Activated CD8-positive, alpha-beta memory T cell treated with anti-CD3 and anti-CD28 coated beads, Interleukin-2, amount 50 U/mL, for 24 hours (primary cell): Measurements from ENCODE around the gene KAZN.

Experiments used
- DNase-seq: peaks from one replicate; pipeline ENCODE4 v3.0.0-alpha.2; 2020; ENCODE audit errors: extremely low read depth

Gene KAZN

DNA sequence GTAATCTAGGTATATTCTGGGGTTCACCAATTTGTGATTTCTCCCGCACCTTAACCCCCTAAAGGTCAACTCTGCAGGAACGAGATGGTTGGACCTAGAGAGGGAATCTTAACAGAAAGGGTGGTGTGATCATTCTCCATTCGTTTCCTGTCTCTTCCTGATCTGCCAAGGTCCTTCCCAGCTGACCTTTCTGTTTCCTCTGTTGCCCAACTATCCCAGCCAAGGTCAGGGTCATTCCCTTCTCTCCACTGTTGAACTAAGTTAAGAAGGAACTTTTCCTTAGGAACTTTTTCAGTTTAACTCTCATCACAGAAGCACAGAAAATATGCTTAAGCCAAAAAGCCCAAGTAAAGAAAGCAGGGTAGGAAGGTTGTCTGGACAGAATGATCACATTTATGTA lies 49.3 kb downstream of the KAZN start:
- no peak for DNase-seq

- no peak for DNase-seq
Observed at GRCh38 chr1:14648391-14648790, 49.9 kb downstream of the KAZN start.

GRCh38 chr1:14648896-14649855 lies 50.7 kb downstream of the KAZN start:
- DNase-seq: no peak

DNA sequence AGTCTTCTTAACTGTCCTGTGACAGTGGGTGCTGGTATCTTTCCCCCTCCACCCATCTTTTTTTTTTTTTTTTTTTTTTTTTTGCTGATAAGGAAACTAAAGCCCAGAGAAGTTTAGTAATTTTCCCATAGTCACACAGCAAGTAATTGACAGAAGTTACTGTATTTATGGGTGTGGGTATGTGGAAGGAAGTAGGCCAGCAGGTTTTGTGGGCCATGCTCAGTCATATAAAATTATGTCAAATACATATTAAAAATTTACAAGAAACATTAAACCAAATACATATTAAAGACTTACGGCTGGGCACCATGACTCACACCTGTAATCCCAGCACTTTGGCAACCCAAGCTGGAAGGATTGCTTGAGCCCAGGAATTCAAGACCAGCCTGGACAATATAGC lies 51.5 kb downstream of the KAZN start:
- no peak for DNase-seq

- DNase-seq: no peak
Observed at GRCh38 chr1:14650951-14651350, 52.5 kb downstream of the KAZN start.

GRCh38 chr1:14652840-14653239 lies 54.4 kb downstream of the KAZN start:
- no peak for DNase-seq

- no peak for DNase-seq
Observed at GRCh38 chr1:14653461-14653960, 55.0 kb downstream of the KAZN start.

- no peak for DNase-seq
Observed at GRCh38 chr1:14654554-14654953, 56.1 kb downstream of the KAZN start.

GRCh38 chr1:14655385-14655784 lies 56.9 kb downstream of the KAZN start:
- DNase-seq: no peak

DNA sequence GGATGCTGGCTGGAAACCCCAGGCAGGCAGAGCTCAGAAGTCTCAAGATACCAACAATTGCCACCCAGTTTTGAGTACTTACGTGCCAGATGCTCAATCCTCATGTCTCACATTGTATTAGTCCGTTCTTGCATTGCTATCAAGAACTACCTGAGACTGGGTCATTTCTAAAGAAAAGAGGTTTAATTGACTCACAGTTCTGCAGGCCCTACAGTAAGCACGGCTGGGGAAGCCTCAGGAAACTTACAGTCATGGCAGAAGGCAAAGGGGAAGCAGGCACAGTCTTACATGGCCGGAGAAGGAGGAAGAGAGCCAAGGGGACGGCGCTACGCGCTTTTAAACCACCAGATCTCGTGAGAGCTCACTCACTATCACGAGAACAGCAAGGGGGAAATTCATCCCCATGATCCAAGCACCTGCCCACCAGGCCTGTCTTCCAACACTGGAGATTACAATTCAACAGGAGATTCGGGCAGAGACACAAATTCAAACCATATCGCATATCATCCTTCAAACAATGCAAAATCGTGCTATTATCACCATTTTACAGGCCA lies 58.0 kb downstream of the KAZN start:
- DNase-seq: no peak

DNA sequence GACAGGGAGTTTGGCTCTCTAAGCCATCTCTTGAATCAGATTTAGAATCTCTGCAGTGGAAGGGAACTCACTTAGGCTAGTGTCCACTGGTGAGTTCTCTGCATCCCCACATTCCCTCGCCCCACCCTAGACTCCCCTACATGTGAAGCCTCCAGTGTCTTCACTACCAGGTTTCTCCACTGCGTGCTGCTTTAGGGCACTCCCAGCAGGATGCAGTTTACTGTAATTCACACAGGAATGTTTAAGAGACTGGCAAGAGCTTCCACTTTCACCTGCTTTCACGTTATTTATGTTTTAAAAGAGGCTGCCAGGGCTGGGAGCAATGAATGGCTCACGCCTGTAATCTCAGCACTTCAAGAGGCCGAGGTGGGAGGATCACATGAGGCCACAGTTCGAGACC lies 60.2 kb downstream of the KAZN start:
- DNase-seq: no peak

DNA sequence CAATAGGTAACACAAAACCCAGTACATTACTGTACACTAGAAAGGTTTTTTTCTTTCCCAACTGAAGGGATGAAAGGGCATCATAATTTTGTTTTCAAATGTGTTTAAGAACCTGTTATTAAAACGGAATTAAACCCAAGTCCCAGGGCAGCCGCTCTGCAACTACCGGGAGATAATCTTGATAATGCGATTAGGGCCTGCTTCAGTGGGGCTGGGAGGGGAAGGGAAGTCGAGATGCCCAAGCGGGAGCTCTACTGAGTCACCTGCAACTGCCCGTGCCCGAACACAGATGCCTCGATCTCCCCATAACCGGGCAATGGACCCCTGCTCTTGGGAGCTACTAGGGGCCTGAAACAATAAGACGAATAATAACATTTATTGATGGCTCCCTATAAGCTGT lies 61.4 kb downstream of the KAZN start:
- no peak for DNase-seq

GRCh38 chr1:14660801-14661200 lies 62.3 kb downstream of the KAZN start:
- no peak for DNase-seq

DNA sequence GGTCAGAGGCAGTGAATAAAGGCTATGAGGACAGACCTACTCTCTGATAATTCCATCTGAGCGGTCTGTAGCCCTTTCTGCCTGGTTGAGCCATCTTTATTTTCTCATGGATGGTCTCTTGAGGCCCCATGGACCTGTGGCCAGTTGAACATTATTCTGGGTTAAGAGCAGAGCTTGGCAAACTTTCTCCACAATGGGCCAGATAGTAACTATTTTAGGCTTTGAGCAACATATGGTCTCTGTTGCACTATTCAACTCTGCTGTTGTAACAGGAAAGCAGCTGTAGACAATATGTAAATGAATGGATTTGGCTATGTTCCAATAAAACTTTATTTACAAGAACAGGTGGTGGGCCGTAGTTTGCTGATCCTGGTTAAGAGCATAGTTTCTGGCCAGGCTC lies 62.7 kb downstream of the KAZN start:
- DNase-seq: no peak

GRCh38 chr1:14662116-14662515 lies 63.6 kb downstream of the KAZN start:
- no peak for DNase-seq

GRCh38 chr1:14663773-14664172 lies 65.3 kb downstream of the KAZN start:
- no peak for DNase-seq

DNA sequence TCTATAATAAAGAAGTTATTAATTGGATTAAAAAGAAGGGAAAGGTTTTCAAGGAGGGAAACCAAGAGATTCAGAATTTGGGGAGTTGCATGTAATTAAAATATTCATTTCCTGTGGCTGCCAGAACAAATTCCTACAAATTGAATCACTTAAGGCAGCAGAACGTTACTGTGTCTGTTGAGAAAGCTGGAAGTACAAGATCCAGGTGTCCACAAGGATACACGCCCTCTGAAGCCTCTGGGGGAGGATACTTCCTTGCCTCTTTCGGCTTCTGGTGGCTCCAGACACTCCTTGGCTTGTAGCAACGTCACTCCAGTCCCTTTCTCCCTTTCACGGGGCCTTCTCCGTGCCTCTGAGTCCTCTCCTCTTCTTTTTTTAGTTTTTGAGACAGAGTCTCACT lies 67.9 kb downstream of the KAZN start:
- no peak for DNase-seq

GRCh38 chr1:14666962-14667650 lies 68.6 kb downstream of the KAZN start:
- no peak for DNase-seq

- no peak for DNase-seq
Observed at GRCh38 chr1:14667651-14667984, 69.1 kb downstream of the KAZN start.

DNA sequence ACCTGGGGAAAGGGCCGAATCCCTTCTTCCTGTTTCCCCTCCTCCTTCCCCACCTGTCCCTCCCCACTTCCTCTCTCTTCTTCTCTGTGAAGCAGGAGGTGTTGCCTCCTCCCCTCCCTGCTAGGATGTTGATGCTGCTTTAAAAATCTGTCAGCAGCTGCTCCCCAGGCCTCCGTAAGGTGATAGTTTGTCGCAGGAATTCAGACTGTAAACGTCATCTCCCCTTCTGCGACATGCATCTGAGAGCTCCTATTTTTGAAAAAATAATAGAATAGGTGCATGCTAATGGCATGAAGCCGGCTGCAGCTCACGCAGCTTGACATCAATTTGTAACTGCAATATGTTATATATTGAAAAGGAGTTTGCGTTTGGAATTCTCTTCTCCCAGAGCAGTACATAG lies 70.1 kb downstream of the KAZN start:
- DNase-seq: no peak

- DNase-seq: no peak
Observed at GRCh38 chr1:14672005-14672404, 73.5 kb downstream of the KAZN start.

GRCh38 chr1:14674030-14674429 lies 75.5 kb downstream of the KAZN start:
- no peak for DNase-seq

DNA sequence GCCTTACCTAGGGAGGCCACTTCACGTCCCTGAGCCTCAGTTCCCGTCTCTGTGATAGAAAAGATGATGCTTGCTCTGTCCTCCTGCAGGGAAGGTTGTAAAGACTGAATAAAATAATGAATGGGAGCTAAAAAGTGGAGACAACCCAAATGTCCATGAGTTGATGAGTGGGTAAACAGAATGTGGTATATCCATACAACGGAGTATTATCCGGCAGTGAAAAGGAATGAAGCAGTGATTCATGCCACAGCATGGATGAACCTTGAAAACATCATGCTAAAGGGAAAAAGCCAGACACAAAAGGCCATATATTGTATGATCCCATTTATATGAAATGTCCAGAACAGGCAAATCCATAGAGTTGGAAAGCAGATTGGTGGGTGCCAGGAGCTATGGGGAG lies 77.9 kb downstream of the KAZN start:
- no peak for DNase-seq
